ENCODE data around the gene PAFAH2.

Gene PAFAH2

DNA sequence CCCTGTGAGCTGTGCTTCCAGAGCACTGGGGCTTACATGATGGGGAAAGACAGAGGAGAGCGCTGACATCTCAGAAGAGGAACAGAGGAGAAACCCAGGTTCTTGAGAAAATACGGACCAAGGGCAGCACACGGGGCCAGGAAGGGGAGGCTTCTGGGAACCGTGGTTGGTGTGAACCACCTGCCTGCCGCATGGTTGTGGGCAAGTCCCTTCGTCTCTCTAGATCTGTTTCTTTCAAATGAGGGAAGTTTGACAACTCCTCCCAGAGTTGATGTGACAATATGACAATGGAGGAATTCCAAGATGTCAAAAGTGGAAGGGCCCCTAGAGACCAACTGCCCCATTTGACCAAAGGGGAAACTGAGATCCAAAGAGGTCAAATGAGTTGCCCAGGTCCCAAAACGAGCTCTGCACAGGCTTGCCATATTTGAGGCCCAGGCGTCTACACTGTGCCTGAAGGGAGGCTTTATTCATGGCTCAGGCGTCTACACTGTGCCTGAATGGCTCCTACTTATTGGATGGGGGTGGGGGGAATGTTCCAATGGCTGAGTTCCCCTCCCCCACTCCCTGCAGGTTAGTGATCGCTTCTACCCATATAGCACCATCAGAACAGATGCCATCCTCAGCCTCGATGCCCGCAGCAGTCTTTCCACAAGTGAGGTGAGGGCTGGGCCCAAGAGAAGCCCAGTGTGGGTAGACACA lies 34.9 kb upstream of the PAFAH2 start:
- no peak for DNase-seq
- in situ Hi-C loops (cut with HindIII; ENCODE audit: low pct_ligation_motif_present, low pct_unique_long_range_greater_than_20kb, low sequenced_read_pairs) = no loop called here

DNA sequence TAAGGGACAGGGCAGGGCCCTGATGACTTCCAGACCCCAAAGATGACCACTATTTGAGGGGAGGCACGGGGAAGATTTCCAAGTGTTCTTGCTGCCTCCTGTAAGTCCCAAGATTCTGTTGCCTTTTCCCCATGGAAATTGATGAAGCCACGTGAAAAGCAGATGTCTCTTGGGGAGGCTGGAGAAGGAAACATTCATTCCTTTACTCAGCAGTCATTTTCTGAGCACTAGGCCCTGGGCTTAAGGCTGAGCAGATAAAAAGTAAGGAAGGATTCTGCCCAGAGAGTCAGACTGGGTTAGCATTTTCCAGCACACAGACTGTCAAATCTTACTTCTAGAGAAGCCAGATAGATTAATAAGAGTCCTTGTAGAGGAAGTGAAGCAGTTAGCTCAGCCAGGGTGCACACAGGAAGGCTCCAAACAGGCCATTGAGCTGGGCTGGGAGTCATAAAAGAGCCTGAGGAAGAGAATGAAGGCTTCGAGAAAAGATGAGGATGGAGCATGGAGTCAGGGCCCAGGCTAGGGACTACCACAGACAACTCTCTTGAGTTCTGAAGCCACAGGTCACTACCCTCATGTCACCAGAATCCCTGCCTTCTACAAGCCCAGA lies 33.9 kb upstream of the PAFAH2 start:
- DNase-seq = no peak
- in situ Hi-C loops (cut with HindIII; ENCODE audit: low pct_ligation_motif_present, low pct_unique_long_range_greater_than_20kb, low sequenced_read_pairs) = no loop called here

DNA sequence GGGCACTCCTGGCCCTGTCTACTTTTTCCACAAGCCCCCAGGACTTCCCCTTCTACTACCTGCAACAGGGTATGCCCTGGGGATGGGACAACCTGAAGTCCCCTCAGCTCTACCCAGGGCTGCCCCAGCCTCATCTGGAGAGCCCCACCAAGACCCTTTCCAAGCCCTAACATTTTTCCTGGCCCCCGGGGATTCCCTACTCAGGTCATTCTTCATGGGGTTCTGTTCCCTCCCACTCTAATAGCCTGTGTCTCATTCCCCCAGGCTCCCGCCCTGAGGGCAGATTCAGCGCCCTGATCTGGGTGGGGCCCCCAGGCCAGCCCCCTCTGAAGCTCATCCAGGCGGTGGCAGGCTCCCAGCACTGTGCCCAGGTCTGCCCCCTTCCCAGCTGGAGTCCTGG lies 33.3 kb upstream of the PAFAH2 start:
- in situ Hi-C loops (cut with HindIII; ENCODE audit: low pct_ligation_motif_present, low pct_unique_long_range_greater_than_20kb, low sequenced_read_pairs) = no loop called here
- no peak for DNase-seq

DNA sequence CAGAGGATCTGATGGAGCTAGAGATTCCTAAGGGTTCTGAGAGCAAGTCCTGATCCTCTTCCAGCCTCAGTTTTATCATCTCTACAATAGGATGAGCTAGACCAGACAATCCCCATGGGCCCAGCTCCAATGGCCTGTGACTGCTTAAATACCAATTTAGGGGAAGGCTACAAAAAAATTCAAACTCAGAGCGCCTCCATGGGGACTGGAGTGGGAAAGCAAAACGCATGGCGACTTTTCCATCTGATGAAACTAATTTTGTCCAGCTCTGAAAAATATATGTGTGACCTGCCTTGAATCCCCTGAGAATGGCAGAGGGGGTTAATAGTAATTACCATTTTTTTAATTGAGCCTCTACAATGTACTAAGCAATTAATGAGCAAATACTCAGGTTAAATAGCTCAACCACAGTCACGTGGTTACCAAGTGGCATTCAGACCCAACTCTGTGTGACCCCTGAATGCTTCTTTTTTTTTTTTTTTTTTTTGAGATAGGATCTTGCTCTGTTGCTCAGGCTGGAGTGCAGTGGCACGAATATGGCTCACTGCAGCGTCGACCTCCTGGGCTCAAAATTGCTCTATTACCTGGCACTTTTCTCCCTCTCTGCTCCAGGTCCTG lies 32.1 kb upstream of the PAFAH2 start:
- DNase-seq = no peak
- in situ Hi-C loops (cut with HindIII; ENCODE audit: low pct_ligation_motif_present, low pct_unique_long_range_greater_than_20kb, low sequenced_read_pairs) = no loop called here

DNA sequence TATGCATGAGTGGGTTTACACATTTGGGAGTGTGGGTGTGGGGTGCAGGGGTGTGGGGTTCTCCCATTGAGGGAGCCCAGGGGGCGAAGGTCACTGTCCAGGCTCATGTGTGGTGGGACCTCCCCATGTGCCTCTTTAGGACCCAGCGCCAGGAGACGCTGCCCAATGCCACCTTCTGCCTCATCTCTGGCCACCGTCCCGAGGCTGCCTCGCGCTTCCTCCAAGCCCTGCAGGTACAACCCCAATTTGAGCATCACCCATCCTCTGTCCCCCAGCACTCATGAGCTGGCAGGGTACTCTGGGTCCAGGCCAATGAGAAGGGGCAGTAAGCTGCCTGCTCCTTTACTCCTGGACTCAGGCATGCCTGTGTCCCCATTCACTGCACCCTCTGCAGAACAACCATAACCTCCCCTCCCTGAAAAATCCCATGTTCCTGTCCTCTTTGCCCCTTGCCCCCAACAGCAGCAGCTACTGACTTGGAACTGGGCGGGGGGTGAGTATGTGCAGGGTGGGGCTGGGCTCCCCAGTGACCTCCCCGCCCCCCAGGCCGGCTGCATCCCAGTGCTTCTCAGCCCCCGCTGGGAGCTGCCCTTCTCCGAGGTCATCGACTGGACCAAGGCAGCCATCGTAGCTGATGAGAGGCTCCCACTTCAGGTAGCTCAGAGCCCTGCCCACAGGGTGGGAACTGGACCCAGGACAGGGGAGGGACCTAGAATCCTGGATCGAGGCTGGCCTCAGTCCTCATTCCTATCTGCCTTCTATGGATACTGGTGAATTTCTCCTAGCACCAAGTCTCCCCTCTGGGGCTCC lies 31.4 kb upstream of the PAFAH2 start:
- in situ Hi-C loops (cut with HindIII; ENCODE audit: low pct_ligation_motif_present, low pct_unique_long_range_greater_than_20kb, low sequenced_read_pairs) = no loop called here
- no peak for DNase-seq

DNA sequence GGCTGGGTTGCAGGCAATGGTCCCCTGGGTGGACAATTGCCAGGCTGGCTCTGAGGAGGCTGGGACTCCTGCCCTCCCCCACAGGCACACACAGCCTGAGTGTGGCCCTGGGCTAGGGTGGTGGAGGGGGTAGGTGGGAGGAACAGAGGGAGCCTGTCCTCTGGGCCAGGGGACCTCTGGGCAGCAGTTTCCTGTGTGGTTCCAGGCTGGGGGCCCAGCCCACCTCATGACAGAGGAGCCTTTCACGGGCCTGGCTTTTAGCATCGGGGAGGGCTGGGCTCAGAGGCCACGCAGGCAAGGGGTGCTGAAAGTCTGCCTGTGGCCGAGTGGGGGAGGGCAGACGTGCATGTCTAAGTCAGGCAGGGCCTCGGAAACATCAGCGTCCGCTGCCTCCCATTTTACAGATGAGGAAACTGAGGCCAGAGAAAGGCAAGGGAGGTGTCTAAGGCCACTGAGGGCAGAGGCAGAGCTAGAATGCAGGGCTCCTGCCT lies 30.7 kb upstream of the PAFAH2 start:
- in situ Hi-C loops (cut with HindIII; ENCODE audit: low pct_ligation_motif_present, low pct_unique_long_range_greater_than_20kb, low sequenced_read_pairs) = no loop called here
- no peak for DNase-seq

DNA sequence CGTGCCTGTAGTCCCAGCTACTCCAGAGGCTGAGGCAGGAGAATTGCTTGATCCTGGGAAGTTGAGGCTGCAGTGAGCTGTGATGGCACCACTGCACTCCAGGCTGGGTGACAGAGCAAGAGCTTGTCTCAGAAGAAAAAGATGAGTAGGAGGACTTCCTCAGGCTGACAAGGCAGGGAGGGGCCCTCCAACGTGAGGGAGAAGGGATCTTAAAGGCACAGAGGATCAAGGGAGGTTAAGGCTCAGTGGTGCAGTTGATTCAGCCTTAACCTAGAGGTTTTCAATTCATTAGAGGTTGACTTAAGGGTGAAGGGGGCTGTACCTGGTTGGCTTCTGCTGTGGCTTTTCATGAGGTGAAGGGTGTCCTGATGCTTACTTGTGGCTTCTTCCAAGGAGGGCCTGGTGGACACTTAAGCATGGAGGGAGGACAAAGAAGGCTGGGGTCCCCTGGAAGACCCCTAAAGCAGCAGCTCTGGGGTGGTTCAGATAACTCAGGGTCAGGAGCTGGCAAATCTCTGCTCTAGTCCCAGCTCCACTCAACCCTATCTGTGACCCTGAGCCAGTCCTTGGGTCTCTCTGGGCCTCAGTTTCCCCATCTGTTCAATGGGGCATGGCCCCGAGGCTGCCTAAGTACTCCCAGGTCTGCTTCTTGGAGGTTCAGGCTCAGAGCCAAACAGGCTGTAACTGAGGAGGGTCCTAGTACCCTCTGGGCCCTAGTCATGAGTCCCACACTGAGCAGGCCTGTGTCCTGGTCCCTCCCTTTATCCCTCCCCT lies 30.0 kb upstream of the PAFAH2 start:
- no peak for DNase-seq
- in situ Hi-C loops (cut with HindIII; ENCODE audit: low pct_ligation_motif_present, low pct_unique_long_range_greater_than_20kb, low sequenced_read_pairs) = no loop called here

DNA sequence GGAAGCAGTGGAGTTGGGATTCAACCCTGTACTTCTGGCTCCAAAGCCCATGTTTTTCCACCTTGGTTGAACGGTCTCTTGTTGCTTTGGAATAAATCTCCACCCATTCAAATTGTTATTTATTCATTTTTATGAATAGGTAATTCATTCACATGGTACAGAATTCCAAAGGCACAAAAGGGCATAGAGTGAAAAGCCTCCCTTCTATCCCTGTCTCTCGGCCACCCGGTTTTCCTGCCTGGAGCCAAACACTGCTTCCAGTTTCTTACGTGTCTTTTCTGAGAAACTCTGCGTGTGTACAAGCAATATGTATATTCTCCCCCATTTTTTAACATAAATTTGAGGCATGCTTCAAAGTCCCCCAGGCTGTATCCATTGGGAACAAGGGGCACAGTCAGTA lies 27.7 kb upstream of the PAFAH2 start:
- DNase-seq = no peak
- in situ Hi-C loops (cut with HindIII; ENCODE audit: low pct_ligation_motif_present, low pct_unique_long_range_greater_than_20kb, low sequenced_read_pairs) = no loop called here

DNA sequence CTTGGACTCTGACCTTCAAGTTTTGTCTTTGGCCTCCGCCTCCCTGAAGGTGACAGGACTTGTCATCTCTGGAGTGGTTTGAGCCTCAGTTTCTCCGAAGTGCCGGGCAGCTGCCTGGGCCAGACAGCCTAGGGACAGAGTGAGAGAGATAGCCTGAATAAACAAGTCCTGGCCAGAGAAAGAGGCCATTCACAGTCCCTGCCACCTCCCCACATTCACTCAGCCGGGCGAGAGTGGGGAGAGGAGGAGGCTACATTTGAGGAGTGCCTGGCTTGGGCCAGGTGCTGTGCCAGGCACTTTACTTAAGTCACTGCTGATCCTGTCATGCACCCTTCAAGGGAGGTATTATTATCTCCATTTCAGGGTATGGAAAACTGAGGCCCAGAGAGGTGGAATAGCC lies 27.2 kb upstream of the PAFAH2 start:
- DNase-seq = no peak
- in situ Hi-C loops (cut with HindIII; ENCODE audit: low pct_ligation_motif_present, low pct_unique_long_range_greater_than_20kb, low sequenced_read_pairs) = no loop called here

DNA sequence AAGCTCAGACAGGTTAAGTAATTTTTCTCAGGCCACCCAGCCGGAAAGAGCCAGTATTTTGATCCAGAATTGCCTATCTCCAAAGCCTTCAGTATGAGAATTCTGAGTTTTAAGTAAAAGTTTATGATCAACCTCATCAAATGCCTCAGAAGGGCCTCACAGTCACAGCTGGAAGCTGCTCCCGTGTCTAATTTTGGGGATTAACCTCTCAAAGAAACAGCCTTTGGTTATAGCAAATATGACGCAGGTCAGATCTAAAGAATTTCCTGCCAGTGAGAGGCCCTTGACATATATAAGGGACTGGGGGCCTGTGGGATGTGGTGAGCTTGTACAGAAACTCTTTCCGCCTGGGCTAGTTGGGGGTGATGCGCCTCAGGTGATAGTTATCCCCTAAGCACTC lies 26.0 kb upstream of the PAFAH2 start:
- in situ Hi-C loops (cut with HindIII; ENCODE audit: low pct_ligation_motif_present, low pct_unique_long_range_greater_than_20kb, low sequenced_read_pairs) = no loop called here
- DNase-seq = no peak

DNA sequence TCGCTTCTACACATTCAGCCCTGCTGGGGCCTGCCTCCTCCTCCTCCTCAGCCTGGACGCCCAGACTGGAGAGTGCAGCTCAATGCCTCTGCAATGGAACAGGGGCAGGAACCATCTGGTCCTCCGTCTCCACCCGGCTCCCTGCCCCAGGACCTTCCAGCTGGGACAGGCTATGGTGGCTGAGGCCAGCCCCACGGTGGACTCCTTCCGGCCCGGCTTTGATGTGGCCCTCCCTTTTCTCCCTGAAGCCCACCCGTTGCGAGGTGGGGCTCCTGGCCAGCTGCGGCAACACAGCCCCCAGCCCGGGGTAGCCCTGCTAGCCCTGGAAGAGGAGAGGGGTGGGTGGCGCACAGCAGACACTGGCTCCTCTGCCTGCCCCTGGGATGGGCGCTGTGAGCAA lies 25.1 kb upstream of the PAFAH2 start:
- in situ Hi-C loops (cut with HindIII; ENCODE audit: low pct_ligation_motif_present, low pct_unique_long_range_greater_than_20kb, low sequenced_read_pairs) = no loop called here
- DNase-seq = no peak

DNA sequence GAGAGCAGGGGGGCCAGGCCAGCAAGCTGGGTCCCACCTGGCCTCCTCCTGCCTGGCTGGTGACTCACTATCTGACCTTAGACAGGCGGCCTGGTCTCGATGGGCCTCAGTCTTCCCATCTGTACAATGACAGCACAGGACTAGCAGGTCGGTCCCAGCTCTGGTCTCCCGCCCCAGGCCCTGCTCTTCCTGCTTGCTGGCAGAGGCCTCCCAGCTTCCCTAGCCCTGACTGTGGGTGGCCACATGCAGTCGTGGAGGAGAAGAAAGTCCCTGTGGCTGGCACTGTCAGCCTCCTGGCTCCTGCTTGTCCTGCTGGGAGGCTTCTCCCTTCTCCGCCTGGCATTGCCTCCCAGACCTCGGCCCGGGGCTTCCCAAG lies 24.5 kb upstream of the PAFAH2 start:
- DNase-seq = no peak
- in situ Hi-C loops (cut with HindIII; ENCODE audit: low pct_ligation_motif_present, low pct_unique_long_range_greater_than_20kb, low sequenced_read_pairs) = no loop called here

DNA sequence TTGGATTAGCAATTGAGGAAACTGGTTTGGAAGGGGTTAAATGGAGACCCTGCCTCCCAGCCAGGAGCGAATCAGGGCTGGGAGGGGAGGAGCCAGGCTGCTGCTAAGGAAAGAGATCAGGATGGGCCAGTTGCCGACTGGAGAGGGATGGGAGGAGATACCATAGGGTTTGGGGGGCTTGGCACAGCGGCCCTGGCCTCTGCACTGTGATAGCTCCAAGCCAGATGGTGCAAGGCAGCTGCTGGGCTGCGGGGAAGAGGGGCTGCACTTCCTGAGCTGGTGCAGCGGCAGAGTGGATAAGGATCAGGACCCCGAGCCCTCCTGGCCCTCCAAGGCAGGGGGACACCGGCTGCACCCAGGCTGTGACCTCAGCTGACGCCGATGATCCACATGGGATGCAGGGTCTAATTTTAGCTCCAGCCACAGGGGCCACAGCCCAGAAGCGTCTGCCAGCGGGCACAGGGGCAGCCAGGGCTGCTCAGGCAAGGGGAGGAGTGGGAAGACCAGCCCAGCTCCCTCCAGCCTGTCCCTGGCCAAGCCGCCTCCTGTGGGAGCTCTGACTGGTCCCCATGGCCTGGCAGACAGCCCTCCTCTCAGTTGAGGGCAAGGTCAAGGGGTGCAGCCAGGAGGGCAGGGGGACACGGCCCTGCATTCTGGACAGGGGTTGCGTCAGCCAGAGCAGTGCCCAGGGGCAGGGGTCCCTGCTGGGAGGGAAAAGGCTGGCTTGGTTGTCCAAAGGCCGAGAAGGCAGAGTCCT lies 24.0 kb upstream of the PAFAH2 start, which contains the start of gene EXTL1:
EXTL1 (plus strand) TSS at position 129 of the 757 bp plus-strand sequence. CDS start 872 bp downstream, outside the sequence.
- in situ Hi-C loops (cut with HindIII; ENCODE audit: low pct_ligation_motif_present, low pct_unique_long_range_greater_than_20kb, low sequenced_read_pairs) = no loop called here
- peak; percentile 22 for DNase-seq

DNA sequence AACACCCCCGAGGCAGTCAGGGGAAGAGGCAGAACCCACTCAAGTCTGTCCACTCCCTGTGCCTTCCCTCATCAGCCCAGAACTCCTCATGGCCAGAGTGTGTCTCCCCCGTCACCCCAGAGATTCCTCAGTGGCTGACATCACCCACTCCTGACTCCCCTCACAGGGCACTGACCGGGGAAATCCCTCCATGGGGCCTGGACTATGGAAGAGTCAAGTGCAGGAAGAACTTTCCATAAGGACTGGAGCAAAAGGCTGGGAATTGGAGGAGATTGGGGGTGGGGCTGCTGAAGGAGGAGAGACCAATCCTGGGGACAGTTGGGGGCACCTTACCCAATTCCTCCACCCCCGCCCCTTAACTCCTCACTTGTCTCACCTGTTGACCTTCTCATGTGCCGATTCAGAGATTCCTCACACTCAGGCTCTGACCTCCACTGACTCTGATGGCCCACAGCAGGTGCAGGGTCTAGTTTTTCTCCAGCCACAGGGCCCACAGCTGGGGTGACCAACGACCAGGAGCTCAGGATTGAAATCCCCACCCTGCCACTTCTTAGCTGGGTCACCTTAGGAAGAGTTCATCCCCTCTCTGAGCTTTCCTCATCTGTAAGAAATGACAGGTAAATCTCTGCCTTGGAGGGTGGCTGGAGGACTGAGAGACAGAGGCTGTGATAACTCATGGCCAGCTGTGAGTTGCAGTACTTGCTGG lies 23.2 kb upstream of the PAFAH2 start:
- DNase-seq = no peak
- in situ Hi-C loops (cut with HindIII; ENCODE audit: low pct_ligation_motif_present, low pct_unique_long_range_greater_than_20kb, low sequenced_read_pairs) = no loop called here

DNA sequence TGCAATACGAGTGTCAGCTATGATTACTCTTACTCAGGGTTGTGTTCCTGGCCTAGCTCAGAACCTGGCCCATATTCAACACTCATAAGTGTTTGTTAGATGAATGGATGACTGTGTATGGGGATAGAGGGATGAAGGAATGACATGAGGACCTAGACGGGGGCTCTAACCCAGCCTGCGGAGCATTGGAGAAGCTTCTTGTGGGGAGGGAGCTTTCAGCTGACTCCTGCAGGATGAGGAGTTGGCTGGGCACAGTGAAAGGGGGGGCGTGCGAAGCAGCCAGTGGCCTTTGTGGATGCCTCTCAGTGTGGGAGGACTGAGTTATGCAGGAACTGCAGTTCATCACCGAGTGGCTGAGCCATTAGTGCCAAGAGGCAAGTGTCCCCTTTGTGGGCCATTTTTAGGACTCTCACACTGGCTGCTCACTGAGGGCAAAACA lies 22.5 kb upstream of the PAFAH2 start:
- DNase-seq = no peak
- in situ Hi-C loops (cut with HindIII; ENCODE audit: low pct_ligation_motif_present, low pct_unique_long_range_greater_than_20kb, low sequenced_read_pairs) = no loop called here

DNA sequence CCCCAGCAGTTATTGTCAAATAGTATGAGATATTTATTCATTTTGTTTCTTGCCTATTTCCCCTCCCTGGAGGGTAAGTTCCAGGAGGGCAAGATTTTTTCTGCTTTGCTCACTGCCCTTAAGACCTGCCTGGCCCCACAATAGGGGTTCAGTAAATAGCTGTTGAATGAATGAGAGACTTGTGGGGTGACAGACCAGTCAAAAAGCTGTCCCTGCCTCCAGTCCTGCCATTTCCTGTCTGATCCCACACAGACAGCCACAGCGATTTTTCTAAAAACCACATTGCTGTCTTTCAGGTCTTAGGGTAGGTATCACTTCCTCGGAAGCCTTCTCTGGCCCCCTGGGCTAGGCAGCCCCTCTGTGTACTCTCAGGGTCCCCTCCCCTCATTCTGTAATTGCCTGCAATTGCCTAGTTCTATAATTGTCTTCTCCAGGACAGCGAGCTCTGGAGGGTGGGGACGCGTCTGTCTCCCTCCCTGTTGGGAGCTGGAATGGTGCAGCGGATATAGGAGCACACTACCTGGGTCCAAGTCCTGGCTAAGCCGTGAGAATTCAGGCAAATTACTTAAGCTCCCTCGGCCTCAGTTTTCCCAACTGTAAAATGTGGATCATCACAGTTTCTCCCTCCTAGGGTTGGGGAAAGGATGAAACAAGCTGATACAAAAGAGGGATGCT lies 21.9 kb upstream of the PAFAH2 start:
- no peak for DNase-seq
- in situ Hi-C loops (cut with HindIII; ENCODE audit: low pct_ligation_motif_present, low pct_unique_long_range_greater_than_20kb, low sequenced_read_pairs) = no loop called here

DNA sequence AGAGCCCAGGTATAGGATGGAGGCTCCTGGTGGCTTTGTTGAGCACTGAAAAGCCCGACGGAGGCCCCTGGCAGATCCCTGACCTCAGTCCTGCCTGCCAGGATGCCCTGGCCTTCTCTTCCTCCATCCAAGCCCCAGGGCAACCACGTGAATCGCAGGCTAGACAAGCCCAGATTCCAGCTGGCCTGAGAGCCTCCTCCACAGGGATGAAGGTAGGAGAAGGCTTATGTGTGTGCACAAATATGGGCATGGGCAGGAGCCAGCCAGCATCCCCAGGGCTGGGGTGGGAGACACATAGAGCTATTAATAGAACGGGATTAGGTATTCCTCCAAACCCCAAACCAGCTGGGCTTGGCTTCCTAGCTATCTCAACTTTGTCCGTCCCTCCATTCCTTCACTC lies 19.7 kb upstream of the PAFAH2 start:
- no peak for DNase-seq
- in situ Hi-C loops (cut with HindIII; ENCODE audit: low pct_ligation_motif_present, low pct_unique_long_range_greater_than_20kb, low sequenced_read_pairs) = no loop called here

All from ACHN (cell line).